ENCODE measurements around the gene NATD1. TPM values are rescaled to one million over a fixed set of nuclear protein-coding genes. Genes with fewer than 3 reads are reported as not detected.
"Not testable (repeated sequence)": the region's sequence is repeated elsewhere in the genome, so short reads cannot be mapped to it uniquely, and the experiment has no call there.

The NATD1 gene
- polyA plus RNA-seq, 4 donors: 10.2 to 14.4 (median 12.1) TPM

DNA sequence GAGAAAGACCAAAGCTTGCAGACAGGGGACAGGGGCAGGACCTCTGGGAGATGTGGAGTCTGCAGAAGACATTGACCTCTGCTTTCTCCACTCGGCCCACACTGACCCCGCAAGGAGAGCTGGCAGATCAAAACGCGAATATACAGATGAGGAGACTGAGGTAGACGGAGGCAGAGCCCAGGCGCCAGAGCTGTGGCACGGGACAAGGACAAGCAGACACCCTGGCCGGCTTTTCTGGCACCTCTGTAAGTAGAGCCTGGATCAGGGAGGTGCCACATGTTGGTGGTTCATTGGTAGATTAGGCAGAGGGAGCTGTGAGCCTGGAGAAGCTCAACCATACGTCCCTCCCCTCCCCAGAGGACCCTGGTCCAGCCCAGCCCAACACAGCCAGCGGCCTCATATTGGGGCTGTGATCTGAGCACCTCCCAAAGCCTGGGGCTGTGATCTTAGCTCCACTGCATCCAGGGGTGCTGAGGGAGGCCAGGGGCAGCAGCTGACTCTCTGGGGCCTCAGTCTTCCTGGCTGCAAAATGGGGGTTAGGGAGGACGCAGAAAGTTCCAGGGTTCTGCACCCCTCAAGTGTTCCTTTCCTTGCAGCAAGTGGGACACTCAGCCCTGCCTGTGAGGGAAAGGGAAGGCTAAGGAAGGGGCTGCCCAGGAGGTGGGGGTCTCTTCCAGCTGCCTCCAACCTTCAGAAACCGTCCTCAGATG, 4.0 kb downstream of the NATD1 start:
- no peak for DNase-seq (ENCODE audit: low read depth in 4 of 4, low spot score in 3 of 4)

GRCh38 chr17:21248500-21248899, 4.7 kb downstream of the NATD1 start:
- DNase-seq (ENCODE audit: low read depth in 4 of 4, low spot score in 3 of 4): no peak

DNA sequence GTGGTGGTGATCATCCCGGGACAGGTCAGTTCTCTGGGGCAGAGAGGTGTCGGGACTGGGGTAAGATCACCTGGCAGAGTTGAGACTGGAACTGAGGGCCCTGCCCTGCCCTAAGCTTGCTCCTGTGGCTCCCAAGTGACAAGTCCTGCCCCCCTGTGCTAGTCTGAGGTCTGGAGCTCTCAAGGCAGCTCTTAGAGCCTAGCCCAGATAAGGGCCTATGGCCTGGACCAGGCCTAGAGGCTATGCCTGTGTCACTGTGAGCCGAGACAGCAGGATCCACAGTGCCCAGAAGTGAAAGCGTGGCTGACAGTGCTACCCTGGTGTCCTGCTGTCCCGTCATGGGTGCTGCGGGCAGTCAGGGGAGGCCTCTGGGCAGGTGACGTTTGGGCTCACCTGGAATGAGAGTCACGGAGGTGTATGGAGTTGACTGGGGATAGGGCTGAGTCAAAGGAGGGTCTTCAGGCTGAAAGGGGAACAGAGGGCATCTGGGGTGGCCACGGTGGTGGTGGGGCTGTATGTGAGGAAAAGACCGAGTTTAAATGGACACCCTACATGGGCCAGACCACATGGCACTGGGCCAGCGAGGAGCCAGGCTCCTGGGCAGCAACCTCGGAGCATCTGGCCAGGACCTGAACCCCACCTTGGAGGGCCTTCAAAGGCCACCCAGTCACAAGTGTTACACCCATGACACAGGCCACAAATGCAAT, 5.5 kb downstream of the NATD1 start:
- no peak for DNase-seq (ENCODE audit: low read depth in 4 of 4, low spot score in 3 of 4)

GRCh38 chr17:21246698-21247097, 6.5 kb downstream of the NATD1 start:
- DNase-seq (ENCODE audit: low read depth in 4 of 4, low spot score in 3 of 4): no peak

DNA sequence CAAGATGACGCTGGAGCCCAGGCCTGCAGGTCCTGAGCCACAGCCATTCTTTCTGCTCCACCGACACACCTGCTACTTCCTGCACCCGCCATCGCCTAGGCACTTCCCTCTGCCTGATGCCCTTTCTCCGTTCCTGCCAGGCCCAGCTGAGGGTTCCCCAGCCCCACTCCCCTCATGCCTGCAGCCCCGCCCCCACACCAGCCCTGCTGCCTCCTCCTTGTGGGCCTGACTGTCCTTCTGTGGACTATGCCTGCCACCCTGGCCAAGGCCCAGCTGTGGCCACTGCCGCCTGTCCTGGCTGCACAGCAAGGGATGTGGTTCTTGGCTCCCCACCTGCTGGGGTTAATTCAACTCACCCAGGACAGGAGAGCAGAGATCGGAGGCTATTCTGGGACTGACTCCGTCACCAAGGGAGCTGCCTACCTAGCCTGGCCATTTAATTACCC, 7.5 kb downstream of the NATD1 start:
- no peak for DNase-seq (ENCODE audit: low read depth in 4 of 4, low spot score in 3 of 4)

GRCh38 chr17:21243516-21244303, 9.5 kb downstream of the NATD1 start:
- DNase-seq (ENCODE audit: low read depth in 4 of 4, low spot score in 3 of 4): no peak

DNA sequence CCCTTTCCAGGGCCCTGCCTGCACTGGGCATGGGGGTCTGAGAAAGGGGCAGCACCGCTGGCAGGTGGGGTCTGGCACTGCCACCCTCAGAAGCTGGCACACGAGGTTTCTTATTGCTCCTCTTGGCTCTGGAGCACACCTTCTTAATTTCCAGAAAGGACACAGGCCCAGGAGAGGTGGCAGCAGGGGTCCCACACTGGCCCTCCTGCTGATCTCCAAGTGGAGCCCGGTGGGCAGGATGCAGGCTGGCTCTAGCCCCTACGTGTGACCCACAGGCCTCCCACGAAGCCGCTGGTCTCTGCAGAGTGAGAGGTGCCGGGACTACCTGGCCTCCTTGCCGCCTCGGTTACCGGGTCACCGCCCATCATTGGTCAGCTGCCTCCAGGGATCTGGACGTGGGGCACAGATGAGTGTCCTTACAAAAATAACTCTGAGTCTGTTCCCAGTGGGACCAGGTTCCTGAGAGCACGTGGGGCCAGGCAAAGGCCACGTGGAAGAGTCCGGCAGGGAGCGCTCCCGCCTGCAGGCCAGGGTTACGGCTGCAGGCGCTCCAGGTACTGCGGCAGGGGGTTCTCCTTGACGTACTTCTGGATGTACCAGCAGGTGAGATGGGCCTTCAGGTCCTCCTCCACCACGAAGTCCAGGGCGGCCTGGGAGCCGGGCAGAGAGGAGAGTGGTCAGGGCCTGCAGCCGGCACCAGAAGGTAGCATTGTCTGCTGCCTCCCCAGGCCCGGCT, 10.3 kb downstream of the NATD1 start:
- no peak for DNase-seq (ENCODE audit: low read depth in 4 of 4, low spot score in 3 of 4)

GRCh38 chr17:21242026-21242697, 11.0 kb downstream of the NATD1 start:
- no peak for DNase-seq (ENCODE audit: low read depth in 4 of 4, low spot score in 3 of 4)

DNA sequence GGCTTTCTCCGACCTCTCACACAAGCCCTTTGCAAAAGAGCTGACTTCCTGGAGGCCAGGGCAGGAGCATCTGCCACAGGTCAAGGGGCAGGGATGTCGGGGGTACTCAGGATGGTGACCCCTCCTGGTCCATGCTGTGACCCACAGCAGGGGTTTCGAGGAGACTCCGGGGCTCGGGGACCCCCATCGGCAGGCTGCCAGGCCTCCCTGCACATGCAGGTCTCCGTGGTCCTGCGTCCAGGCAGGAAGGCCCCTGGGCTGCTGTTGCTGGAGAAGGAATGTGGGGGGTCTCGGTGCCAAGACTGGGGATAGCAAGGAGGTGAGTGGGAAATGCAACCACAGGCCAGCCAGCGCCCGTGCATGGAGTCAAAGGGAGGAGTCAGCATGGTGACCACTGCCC, 11.6 kb downstream of the NATD1 start:
- no peak for DNase-seq (ENCODE audit: low read depth in 4 of 4, low spot score in 3 of 4)

DNA sequence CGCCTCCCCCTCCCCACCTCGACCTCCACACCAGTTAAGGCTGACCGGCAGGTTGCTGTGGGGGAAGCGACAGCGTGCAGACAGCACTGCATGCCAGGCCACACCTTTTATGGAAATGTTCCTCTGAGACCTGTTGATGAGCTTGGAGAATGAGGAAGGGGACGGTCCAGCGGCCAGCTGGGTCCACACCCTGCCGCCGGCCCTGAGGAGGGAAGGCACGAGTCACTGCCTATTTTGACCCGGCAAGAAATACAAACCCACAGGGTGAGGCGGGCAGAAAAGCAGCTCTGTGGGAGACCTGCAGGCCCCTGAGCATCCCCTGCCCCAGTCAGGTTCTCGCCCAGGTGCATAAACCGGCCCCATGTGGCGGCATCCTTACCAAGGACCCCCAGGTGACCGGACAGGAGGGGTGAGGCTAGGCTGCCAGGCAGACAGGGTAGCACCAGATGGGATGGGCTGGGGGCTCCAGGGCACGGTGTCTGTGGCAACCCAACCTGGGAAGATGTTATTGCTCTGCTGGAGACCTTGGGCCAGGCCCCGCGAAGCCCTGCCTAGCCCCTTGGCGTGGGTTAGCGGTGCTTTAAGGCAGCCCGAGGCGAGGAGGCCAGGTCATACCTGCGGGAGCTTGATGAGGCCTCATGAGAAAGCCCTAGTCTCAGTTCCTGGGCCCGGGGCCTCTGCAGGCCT, 12.7 kb downstream of the NATD1 start:
- DNase-seq (ENCODE audit: low read depth in 4 of 4, low spot score in 3 of 4): no peak

DNA sequence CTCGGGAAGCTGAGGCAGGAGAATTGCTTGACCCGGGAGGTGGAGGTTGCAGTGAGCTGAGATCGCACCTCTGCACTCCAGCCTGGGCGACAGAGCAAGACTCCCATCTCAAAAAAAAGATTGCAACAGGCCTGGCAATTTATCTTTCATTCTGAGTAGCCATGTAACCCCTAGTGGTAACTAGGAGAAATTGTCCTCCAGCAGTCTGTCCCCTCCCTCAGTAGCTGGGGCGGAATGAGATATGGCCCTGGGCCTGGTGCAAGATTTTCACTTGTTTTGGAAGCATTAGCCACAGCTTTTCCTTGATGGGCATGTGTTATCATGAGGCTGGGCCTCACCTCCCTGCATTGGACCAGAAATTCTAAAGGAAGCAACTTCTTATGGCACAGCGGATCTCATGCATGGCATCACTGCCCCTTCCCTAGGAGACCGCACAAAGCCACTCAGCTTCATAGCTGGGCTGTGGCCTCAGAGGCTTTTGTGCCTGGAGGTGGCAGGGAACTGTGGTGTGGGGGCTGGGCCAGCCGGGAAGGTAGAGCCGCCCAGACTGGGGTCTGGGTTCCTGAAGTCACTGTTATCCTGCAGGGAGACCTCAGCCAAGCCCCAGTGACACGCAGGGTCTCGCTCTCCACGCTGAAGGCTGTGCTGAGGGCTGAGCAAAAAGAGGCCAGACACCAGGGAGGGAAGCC, 13.4 kb downstream of the NATD1 start:
- DNase-seq (ENCODE audit: low read depth in 4 of 4, low spot score in 3 of 4): no peak

- no peak for DNase-seq (ENCODE audit: low read depth in 4 of 4, low spot score in 3 of 4)
Observed at GRCh38 chr17:21235921-21236320, 17.3 kb downstream of the NATD1 start.

- DNase-seq (ENCODE audit: low read depth in 4 of 4, low spot score in 3 of 4): no peak
Observed at GRCh38 chr17:21233581-21234347, 19.4 kb downstream of the NATD1 start.

- no peak for DNase-seq (ENCODE audit: low read depth in 4 of 4, low spot score in 3 of 4)
Observed at GRCh38 chr17:21232033-21232749, 21.0 kb downstream of the NATD1 start.

DNA sequence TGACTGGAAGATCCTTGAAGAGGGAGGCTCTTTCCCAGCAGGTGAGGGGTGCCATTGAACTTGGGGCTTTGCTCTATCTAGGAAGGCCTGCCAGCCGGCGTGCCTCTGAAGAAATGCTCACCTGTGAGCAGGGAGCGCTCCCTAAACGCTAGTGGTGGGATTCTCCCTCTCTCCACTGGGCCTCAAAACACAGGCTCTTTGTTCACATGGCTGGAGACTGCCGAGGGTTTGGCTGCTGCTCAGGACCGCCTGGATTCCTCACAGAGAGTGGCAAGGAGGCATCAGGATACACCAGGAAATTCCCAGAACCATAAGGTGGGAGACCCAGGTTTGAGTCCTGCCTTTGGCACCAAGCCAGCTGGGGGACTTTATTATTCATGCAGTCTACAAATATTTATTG, 21.7 kb downstream of the NATD1 start:
- no peak for DNase-seq (ENCODE audit: low read depth in 4 of 4, low spot score in 3 of 4)

DNA sequence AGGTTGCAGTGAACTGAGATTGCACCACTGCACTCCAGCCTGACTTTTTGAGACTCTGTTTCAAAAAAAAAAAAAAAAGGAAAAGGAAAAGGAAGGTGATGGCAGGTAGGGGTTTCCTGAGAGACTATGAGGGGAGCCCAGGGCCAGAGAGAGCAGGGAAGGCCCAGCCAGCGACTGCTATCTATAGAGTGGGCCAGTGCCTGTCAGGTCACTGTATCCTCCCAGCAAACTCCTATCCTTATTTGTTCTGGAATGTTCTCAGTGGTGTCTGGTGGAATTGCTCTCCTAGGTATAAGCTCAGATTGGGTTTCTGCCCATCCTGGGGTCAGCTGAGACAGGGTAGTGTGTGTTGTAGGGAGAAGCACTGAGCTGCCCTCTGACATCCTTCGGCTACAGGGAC, 24.4 kb downstream of the NATD1 start:
- DNase-seq (ENCODE audit: low read depth in 4 of 4, low spot score in 3 of 4): no peak

DNA sequence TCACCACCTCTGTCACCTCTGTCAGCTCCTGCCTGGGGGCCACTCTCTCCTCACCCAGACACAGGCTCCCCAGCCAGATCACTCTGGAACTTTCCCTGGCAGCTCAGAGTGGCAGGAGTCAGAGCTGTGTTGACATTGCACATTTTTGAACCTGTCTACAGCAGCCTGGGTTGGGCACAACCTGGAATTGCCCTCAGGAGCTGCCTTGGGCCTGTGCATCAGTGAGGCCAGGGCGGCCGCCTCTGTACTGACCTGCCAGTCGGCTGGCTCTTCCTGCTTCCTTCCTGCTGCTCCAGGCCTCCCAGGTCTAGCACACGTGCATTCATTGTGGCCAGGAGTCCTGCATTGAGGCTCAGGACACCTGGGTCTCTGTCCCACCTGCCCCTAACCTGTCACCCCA, 25.1 kb downstream of the NATD1 start:
- no peak for DNase-seq (ENCODE audit: low read depth in 4 of 4, low spot score in 3 of 4)

GRCh38 chr17:21227277-21227676, 25.9 kb downstream of the NATD1 start:
- not testable (repeated sequence) for DNase-seq (ENCODE audit: low read depth in 4 of 4, low spot score in 3 of 4)
